WTC11 (cell line): ENCODE results near the gene BICD1. TPM values are rescaled to one million over a fixed set of nuclear protein-coding genes. Genes with fewer than 3 reads are reported as not detected.
A peak's percentile ranks its signal among the peaks of the same experiment; 100 is the strongest.

ENCODE experiments used
- ATAC-seq: fragments of 200-7000 bp; cut with Tn5 transposase; 2 replicates; pipeline ENCODE4 v1.10.0; 2021; ENCODE audit warnings: mild to moderate bottlenecking, moderate library complexity
- CTCF ChIA-PET: fragments of 300-600 bp; sonication (Branson Sonifier 250); formaldehyde crosslinking; loops from one replicate; lab custom pipeline; 2021; ENCODE audit warnings: antibody characterized with exemption; lab: Charles Lee
- POLR2A ChIA-PET: fragments of 350-600 bp; sonication (Branson Sonifier 250); formaldehyde crosslinking; loops from one replicate; lab custom pipeline; 2021; ENCODE audit warnings: antibody characterized with exemption; lab: Charles Lee
- DNase-seq: peaks from one replicate; pipeline ENCODE4 v3.0.0; 2021; ENCODE audit warnings: low spot score
- H3K27ac Mint-ChIP-seq: 2 replicates; pipeline ENCODE4 v1.8.0; 2021; ENCODE audit warnings: mixed read lengths
- H3K27me3 Mint-ChIP-seq: 2 replicates; pipeline ENCODE4 v1.8.0; 2021; ENCODE audit warnings: low read depth, mild to moderate bottlenecking, moderate library complexity, mixed read lengths
- H3K36me3 Mint-ChIP-seq: 2 replicates; pipeline ENCODE4 v1.8.0; 2021; ENCODE audit warnings: mixed read lengths
- H3K4me1 Mint-ChIP-seq: 2 replicates; pipeline ENCODE4 v1.8.0; 2022; ENCODE audit warnings: mixed read lengths
- H3K4me3 Mint-ChIP-seq: 2 replicates; pipeline ENCODE4 v1.8.0; 2021; ENCODE audit warnings: mild to moderate bottlenecking, moderate library complexity, mixed read lengths
- H3K9me3 Mint-ChIP-seq: 2 replicates; pipeline ENCODE4 v1.8.0; 2021; ENCODE audit warnings: mixed read lengths
- ARID4B ChIP-seq: sonication (generic); formaldehyde crosslinking; IDR thresholded peaks from 2 replicates; pipeline ENCODE4 v1.8.0; 2023; ENCODE audit warnings: missing genetic modification reagents, mild to moderate bottlenecking, borderline replicate concordance
- EMX1 ChIP-seq: fragments of 250-450 bp; sonication (Bioruptor Pico); IDR thresholded peaks from 2 replicates; pipeline ENCODE4 v1.8.0; 2021; ENCODE audit warnings: mild to moderate bottlenecking
- FOXP1 ChIP-seq: sonication (generic); formaldehyde crosslinking; IDR thresholded peaks from 2 replicates; pipeline ENCODE4 v1.8.0; 2022; ENCODE audit warnings: missing genetic modification reagents, mild to moderate bottlenecking, moderate library complexity, borderline replicate concordance
- IRF2 ChIP-seq: sonication (generic); formaldehyde crosslinking; IDR thresholded peaks from 2 replicates; pipeline ENCODE4 v1.8.0; 2022; ENCODE audit warnings: low read depth, missing genetic modification reagents, borderline replicate concordance
- MXD4 ChIP-seq: fragments of 250-450 bp; sonication (Bioruptor Pico); IDR thresholded peaks from 2 replicates; pipeline ENCODE4 v1.8.0; 2021; ENCODE audit warnings: mild to moderate bottlenecking, moderate library complexity, borderline replicate concordance
- RORB ChIP-seq: fragments of 250-450 bp; sonication (Bioruptor Pico); IDR thresholded peaks from 2 replicates; pipeline ENCODE4 v1.9.0; 2021; ENCODE audit warnings: mild to moderate bottlenecking
- SMAD3 ChIP-seq: sonication (generic); formaldehyde crosslinking; IDR thresholded peaks from 2 replicates; pipeline ENCODE4 v1.8.0; 2022; ENCODE audit warnings: missing genetic modification reagents, mild to moderate bottlenecking, borderline replicate concordance
- TP53 ChIP-seq: sonication (generic); formaldehyde crosslinking; IDR thresholded peaks from 2 replicates; pipeline ENCODE4 v1.8.1; 2023; ENCODE audit warnings: mild to moderate bottlenecking, missing genetic modification reagents
- ZMAT4 ChIP-seq: fragments of 250-450 bp; sonication (Bioruptor Pico); IDR thresholded peaks from 2 replicates; pipeline ENCODE4 v1.9.0; 2021; ENCODE audit warnings: mild to moderate bottlenecking
- ZNF232 ChIP-seq: sonication (generic); formaldehyde crosslinking; IDR thresholded peaks from 2 replicates; pipeline ENCODE4 v1.8.0; 2022; ENCODE audit warnings: mild to moderate bottlenecking, missing genetic modification reagents
- ZNF396 ChIP-seq: fragments of 250-450 bp; sonication (Bioruptor Pico); IDR thresholded peaks from 2 replicates; pipeline ENCODE4 v1.8.0; 2021; ENCODE audit warnings: mild to moderate bottlenecking, moderate library complexity, borderline replicate concordance
- ZNF532 ChIP-seq: fragments of 250-450 bp; sonication (Bioruptor Pico); IDR thresholded peaks from 2 replicates; pipeline ENCODE4 v1.9.0; 2021; ENCODE audit warnings: mild to moderate bottlenecking, borderline replicate concordance
- ZSCAN18 ChIP-seq: fragments of 250-450 bp; sonication (Bioruptor Pico); IDR thresholded peaks from 2 replicates; pipeline ENCODE4 v2.1.2; 2022; ENCODE audit warnings: mild to moderate bottlenecking, moderate library complexity
- total RNA-seq: library from RNA; stranded (reverse); gene quantifications from 3 replicates; pipeline ENCODE4 v1.2.3, GENCODE V29; 2021
- TF ChIP-seq, protein P1 (sequence below): sonication (generic); formaldehyde crosslinking; IDR thresholded peaks from 2 replicates; pipeline ENCODE4 v1.8.1; 2022; ENCODE audit warnings: mild to moderate bottlenecking, missing genetic modification reagents, moderate library complexity, borderline replicate concordance
- TF ChIP-seq, protein P2 (sequence below): sonication (generic); formaldehyde crosslinking; IDR thresholded peaks from 2 replicates; pipeline ENCODE4 v1.8.1; 2023; ENCODE audit warnings: mild to moderate bottlenecking, missing genetic modification reagents
- TF ChIP-seq, protein P3 (sequence below): fragments of 200-600 bp; IDR thresholded peaks from 2 replicates; pipeline ENCODE4 v1.8.0; 2022; ENCODE audit warnings: antibody characterized with exemption

Gene BICD1
- total RNA-seq, 1 experiment from 2014 or later = 69.4 TPM

- TF ChIP-seq ARID4B (CRISPR knock-in tag) (no peak), EMX1 (no peak)
- TF ChIP-seq, all 79 proteins: peak for 0
These were observed 183.8 kb downstream of the BICD1 start (continued) for GRCh38 chr12:32290411-32290810.

DNA sequence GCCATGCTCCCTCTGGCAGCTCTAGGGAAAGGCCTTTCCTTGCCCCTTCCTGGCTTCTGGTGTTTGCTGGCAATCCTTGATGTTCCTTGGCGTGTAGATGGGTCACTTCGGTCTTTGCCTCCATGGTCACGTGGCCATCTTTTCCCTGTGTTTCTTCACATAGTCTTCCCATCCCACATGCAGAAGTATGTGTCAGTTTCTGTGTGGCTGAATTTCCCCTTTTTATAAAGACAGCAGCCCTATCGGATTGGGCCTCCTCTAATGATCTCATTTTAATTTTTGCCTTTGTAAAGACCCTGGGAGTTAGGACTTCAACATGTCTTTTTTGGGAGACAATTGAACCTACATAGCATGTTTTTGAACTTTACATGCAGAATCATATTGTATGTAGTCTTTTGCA lies 185.5 kb downstream of the BICD1 start:
- Mint-ChIP-seq H3K27me3 (no peaks in the 10 kb centered on the region), H3K27ac (0 out of 2 replicates have a peak overlapping the region, but pooled peaks have one; percentile 28), H3K4me3 (no peak overlapping the region), H3K9me3 (peaks cover 6% of the 10 kb centered on the region; the same call in 1 of the 2 replicates), H3K4me1 (peaks cover 12% of the 10 kb centered on the region), H3K36me3 (peaks cover 19% of the 10 kb centered on the region)
- ChIA-PET POLR2A (no interaction called here), CTCF (no interaction called here)
- no peak for ATAC-seq
- DNase-seq = no peak
- TF ChIP-seq, protein P1, sequence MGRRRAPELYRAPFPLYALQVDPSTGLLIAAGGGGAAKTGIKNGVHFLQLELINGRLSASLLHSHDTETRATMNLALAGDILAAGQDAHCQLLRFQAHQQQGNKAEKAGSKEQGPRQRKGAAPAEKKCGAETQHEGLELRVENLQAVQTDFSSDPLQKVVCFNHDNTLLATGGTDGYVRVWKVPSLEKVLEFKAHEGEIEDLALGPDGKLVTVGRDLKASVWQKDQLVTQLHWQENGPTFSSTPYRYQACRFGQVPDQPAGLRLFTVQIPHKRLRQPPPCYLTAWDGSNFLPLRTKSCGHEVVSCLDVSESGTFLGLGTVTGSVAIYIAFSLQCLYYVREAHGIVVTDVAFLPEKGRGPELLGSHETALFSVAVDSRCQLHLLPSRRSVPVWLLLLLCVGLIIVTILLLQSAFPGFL (CRISPR knock-in tag) = no peak
- TF ChIP-seq MXD4 (CRISPR knock-in tag) (no peak), FOXP1 (CRISPR knock-in tag) (no peak), RORB (CRISPR knock-in tag) (no peak), IRF2 (CRISPR knock-in tag) (no peak), ZNF396 (CRISPR knock-in tag) (no peak), ZSCAN18 (CRISPR knock-in tag) (no peak), ZMAT4 (no peak), TP53 (CRISPR knock-in tag) (no peak), SMAD3 (no peak), ZNF232 (no peak), ZNF532 (CRISPR knock-in tag) (no peak)
- TF ChIP-seq, protein P2, sequence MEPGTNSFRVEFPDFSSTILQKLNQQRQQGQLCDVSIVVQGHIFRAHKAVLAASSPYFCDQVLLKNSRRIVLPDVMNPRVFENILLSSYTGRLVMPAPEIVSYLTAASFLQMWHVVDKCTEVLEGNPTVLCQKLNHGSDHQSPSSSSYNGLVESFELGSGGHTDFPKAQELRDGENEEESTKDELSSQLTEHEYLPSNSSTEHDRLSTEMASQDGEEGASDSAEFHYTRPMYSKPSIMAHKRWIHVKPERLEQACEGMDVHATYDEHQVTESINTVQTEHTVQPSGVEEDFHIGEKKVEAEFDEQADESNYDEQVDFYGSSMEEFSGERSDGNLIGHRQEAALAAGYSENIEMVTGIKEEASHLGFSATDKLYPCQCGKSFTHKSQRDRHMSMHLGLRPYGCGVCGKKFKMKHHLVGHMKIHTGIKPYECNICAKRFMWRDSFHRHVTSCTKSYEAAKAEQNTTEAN (CRISPR knock-in tag) = no peak
- TF ChIP-seq, protein P3, sequence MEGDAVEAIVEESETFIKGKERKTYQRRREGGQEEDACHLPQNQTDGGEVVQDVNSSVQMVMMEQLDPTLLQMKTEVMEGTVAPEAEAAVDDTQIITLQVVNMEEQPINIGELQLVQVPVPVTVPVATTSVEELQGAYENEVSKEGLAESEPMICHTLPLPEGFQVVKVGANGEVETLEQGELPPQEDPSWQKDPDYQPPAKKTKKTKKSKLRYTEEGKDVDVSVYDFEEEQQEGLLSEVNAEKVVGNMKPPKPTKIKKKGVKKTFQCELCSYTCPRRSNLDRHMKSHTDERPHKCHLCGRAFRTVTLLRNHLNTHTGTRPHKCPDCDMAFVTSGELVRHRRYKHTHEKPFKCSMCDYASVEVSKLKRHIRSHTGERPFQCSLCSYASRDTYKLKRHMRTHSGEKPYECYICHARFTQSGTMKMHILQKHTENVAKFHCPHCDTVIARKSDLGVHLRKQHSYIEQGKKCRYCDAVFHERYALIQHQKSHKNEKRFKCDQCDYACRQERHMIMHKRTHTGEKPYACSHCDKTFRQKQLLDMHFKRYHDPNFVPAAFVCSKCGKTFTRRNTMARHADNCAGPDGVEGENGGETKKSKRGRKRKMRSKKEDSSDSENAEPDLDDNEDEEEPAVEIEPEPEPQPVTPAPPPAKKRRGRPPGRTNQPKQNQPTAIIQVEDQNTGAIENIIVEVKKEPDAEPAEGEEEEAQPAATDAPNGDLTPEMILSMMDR = no peak
- TF ChIP-seq, all 79 proteins: peak for 0
